ENCODE results near the gene PTPN2.

DNA sequence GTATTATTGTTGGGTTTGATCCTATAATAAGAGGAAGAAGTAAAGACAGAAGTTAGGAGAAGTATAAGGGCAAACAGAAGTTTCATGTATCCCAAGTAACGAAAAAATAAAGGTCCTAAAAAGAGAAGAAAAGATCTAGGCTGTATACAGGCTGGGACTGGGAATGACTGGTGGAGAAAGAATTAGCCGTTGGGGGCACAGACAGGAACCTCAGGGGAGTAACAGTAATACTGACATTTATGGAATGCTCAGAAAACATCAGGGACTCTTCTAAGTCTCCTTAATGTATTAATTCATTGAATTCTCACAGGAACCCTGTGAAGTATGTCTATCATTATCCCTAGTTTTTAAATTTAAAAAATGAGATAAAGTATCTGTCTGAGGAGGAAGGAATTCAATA lies 67.6 kb downstream of the PTPN2 start:
- TF ChIP-seq, protein P1, sequence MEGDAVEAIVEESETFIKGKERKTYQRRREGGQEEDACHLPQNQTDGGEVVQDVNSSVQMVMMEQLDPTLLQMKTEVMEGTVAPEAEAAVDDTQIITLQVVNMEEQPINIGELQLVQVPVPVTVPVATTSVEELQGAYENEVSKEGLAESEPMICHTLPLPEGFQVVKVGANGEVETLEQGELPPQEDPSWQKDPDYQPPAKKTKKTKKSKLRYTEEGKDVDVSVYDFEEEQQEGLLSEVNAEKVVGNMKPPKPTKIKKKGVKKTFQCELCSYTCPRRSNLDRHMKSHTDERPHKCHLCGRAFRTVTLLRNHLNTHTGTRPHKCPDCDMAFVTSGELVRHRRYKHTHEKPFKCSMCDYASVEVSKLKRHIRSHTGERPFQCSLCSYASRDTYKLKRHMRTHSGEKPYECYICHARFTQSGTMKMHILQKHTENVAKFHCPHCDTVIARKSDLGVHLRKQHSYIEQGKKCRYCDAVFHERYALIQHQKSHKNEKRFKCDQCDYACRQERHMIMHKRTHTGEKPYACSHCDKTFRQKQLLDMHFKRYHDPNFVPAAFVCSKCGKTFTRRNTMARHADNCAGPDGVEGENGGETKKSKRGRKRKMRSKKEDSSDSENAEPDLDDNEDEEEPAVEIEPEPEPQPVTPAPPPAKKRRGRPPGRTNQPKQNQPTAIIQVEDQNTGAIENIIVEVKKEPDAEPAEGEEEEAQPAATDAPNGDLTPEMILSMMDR (IDR thresholded peaks at IDR 0.05 in 4 of 5, conservative IDR thresholded peaks at IDR 0.05 in 1 of 5): no peak
- TF ChIP-seq POLR2A (IDR thresholded peaks at IDR 0.05): no peak
